HEK293T (cell line): ENCODE data around the gene ARHGAP26.

ENCODE experiments used
- BHLHE40 ChIP-seq: fragments of 450-650 bp; IDR thresholded peaks from 2 replicates; pipeline ENCODE4 v1.6.1; 2016; ENCODE audit warnings: mild to moderate bottlenecking, moderate library complexity, borderline replicate concordance
- ELF4 ChIP-seq: fragments of 450-650 bp; IDR thresholded peaks from 2 replicates; pipeline ENCODE4 v1.6.1; 2017; ENCODE audit warnings: antibody characterized with exemption
- FOXK2 ChIP-seq: fragments of 450-650 bp; IDR thresholded peaks from 2 replicates; pipeline ENCODE4 v1.6.1; 2016; ENCODE audit warnings: mild to moderate bottlenecking
- SP1 ChIP-seq: fragments of 450-650 bp; IDR thresholded peaks from 2 replicates; pipeline ENCODE4 v1.6.1; 2017

- TF ChIP-seq ELF4 (no peak), SP1 (no peak), BHLHE40 (no peak), FOXK2 (no peak)
Observed at GRCh38 chr5:142814122-142814521, 43.9 kb downstream of the ARHGAP26 start.
